MCF 10A (cell line): Measurements from ENCODE around the gene KRT6B. TPM values are rescaled to one million over a fixed set of nuclear protein-coding genes. Genes with fewer than 3 reads are reported as not detected.

Experiments used
- BruUV-seq: library from RNA; stranded (reverse); fragments of 400-500 nt; replicated peaks from 2 replicates; lab custom pipeline; 2021; lab: Mats Ljungman, UMichigan
- CTCF ChIA-PET: fragments of 300-600 bp; sonication (Branson Sonifier 250); formaldehyde crosslinking; extraction: SDS; loops from one replicate; lab custom pipeline; 2021; ENCODE audit warnings: antibody characterized with exemption, inconsistent platforms; lab: Yijun Ruan, JAX
- POLR2A ChIA-PET: fragments of 300-600, 350-650 bp; sonication (Branson Sonifier 250); formaldehyde crosslinking; extraction: SDS; loops from one replicate; lab custom pipeline; 2020; ENCODE audit warnings: antibody characterized with exemption, inconsistent platforms; lab: Yijun Ruan, JAX
- DNase-seq: peaks from one replicate; pipeline ENCODE4 v3.0.0-alpha.2; 2018; ENCODE audit not compliant: unreplicated experiment
- H3K27ac Mint-ChIP-seq: one replicate; pipeline ENCODE4 v1.8.0; 2022; ENCODE audit warnings: mild to moderate bottlenecking, low read depth, mixed read lengths; ENCODE audit not compliant: unreplicated experiment
- H3K27me3 Mint-ChIP-seq: one replicate; pipeline ENCODE4 v1.8.0; 2022; ENCODE audit warnings: mixed read lengths; ENCODE audit not compliant: insufficient read depth, unreplicated experiment
- H3K36me3 Mint-ChIP-seq: one replicate; pipeline ENCODE4 v1.8.0; 2022; ENCODE audit warnings: mild to moderate bottlenecking, moderate library complexity, mixed read lengths; ENCODE audit not compliant: insufficient read depth, unreplicated experiment
- H3K4me1 Mint-ChIP-seq: one replicate; pipeline ENCODE4 v1.8.0; 2022; ENCODE audit warnings: mixed read lengths; ENCODE audit not compliant: insufficient read depth, unreplicated experiment
- H3K4me3 Mint-ChIP-seq: one replicate; pipeline ENCODE4 v1.8.0; 2022; ENCODE audit warnings: mild to moderate bottlenecking, moderate library complexity, mixed read lengths; ENCODE audit not compliant: unreplicated experiment
- H3K9me3 Mint-ChIP-seq: one replicate; pipeline ENCODE4 v1.8.0; 2022; ENCODE audit warnings: mixed read lengths; ENCODE audit not compliant: unreplicated experiment
- CTCF ChIP-seq: fragments of 200-600 bp; IDR thresholded peaks from one replicate; pipeline ENCODE4 v1.8.0; 2022; ENCODE audit warnings: antibody characterized with exemption, mild to moderate bottlenecking; ENCODE audit not compliant: unreplicated experiment
- intact Hi-C: fragments of 100-400 bp; cut with micrococcal nuclease; formaldehyde crosslinking; loops from 2 replicates; pipeline ENCODE4 v1.14.1; 2022
- total RNA-seq: library from RNA; stranded (reverse); gene quantifications from 2 replicates; pipeline ENCODE4 v1.2.3, GENCODE V29; 2022

The KRT6B gene
- total RNA-seq, 1 experiment from 2014 or later = 3.3 TPM

DNA sequence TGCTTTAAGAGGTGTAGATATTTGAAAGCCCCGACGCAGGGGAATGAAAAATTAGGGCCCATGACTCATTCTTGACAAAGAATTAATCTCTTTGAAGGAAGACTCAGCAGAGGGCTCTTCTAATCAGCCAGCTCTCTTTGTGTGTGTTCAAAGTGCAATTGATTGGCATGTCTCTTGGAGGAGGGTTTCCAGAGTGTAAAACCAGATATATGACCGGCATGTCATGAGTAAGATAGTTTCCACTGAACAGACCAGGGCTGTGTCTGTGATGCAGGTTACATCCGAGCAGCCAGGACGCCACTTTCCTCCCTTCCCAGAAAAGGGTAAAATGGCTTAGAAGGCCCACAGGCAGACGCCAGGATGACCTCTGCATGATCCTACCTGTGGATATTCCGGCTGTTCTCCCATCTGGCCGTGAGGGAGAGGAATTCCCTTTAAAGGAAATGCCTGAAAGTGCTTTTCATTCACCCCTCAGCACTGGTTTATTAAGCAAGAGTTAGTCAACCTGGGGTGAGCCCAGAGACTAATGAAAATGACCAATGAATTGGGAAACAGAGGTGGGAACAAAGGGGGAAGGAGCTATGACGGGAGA lies 10.5 kb downstream of the KRT6B start:
- ChIA-PET CTCF (interaction anchor here (1.6 kb wide), 1 partner anchor 54 kb away, joined by 4 read pairs; no protein-coding TSS in a partner anchor), POLR2A (interaction anchor here (0.6 to 2.1 kb wide), 8 partner anchors 11 to 565 kb away, joined by 3 to 12 read pairs (median 4); partner anchors contain the start of genes EIF4B, KRT6A, KRT6B and KRT6C)
- no TSS peak for BruUV-seq
- intact Hi-C loops = loop anchor here (5.0 to 10.0 kb wide), 3 partner anchors 47 to 81 kb away; partner anchors contain the start of gene KRT5
- H3K4me3 Mint-ChIP-seq = no peak overlapping the region
- peaks cover 47% of the 10 kb centered on the region for H3K4me1 Mint-ChIP-seq
- H3K36me3 Mint-ChIP-seq = no peaks in the 10 kb centered on the region
- TF ChIP-seq CTCF = no peak
- no peaks in the 10 kb centered on the region for H3K27me3 Mint-ChIP-seq
- H3K9me3 Mint-ChIP-seq = no peaks in the 10 kb centered on the region
- DNase-seq = peak; percentile 93
- no peak overlapping the region for H3K27ac Mint-ChIP-seq

DNA sequence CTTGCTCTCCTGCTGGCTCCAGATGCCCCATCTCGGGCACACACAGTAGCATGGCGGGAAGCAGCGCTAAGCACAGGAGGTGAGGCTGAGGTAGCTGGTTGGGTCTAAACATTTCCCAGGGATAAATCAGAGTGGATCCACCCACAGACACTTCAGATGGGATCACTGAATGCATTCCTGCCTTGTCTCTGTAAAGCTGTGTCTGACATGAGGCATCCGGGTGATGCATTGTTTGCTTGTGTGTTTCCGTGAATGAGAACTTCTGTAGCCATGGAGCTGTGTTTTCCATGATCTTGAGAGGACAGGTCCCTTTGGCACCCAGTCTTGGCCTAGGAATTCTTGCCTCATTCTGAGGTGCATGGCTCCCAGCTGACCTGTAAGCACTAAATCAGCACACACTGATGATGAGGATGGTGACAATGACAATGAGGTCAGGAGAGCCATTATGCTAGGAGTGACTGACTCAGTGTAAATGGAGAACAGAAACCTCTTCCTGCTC lies 11.1 kb downstream of the KRT6B start:
- H3K36me3 Mint-ChIP-seq = no peaks in the 10 kb centered on the region
- H3K9me3 Mint-ChIP-seq = no peaks in the 10 kb centered on the region
- no TSS peak for BruUV-seq
- H3K4me1 Mint-ChIP-seq = peaks cover 48% of the 10 kb centered on the region
- intact Hi-C loops = loop anchor here (5.0 to 10.0 kb wide), 3 partner anchors 46 to 81 kb away; partner anchors contain the start of gene KRT5
- DNase-seq = peak; percentile 44
- no peak overlapping the region for H3K27ac Mint-ChIP-seq
- ChIA-PET POLR2A (interaction anchor here (0.6 to 1.4 kb wide), 4 partner anchors 33 to 53 kb away, joined by 3 to 6 read pairs (median 3); partner anchors contain the start of genes KRT6A and KRT6C), CTCF (no interaction called here)
- no peak for TF ChIP-seq CTCF
- H3K27me3 Mint-ChIP-seq = no peaks in the 10 kb centered on the region
- H3K4me3 Mint-ChIP-seq = no peak overlapping the region

GRCh38 chr12:52439845-52440244 lies 12.1 kb downstream of the KRT6B start:
- no peaks in the 10 kb centered on the region for H3K27me3 Mint-ChIP-seq
- peaks cover 50% of the 10 kb centered on the region for H3K4me1 Mint-ChIP-seq
- no peak for TF ChIP-seq CTCF
- intact Hi-C loops = loop anchor here (5.0 to 10.0 kb wide), 3 partner anchors 45 to 82 kb away; partner anchors contain the start of gene KRT5
- no peaks in the 10 kb centered on the region for H3K9me3 Mint-ChIP-seq
- no TSS peak for BruUV-seq
- DNase-seq = no peak
- H3K4me3 Mint-ChIP-seq = no peak overlapping the region
- POLR2A ChIA-PET = interaction anchor here (0.9 to 1.0 kb wide), 2 partner anchors 38 to 72 kb away, joined by 3 read pairs; no protein-coding TSS in a partner anchor
- H3K27ac Mint-ChIP-seq = no peak overlapping the region
- CTCF ChIA-PET = interaction anchor here (0.6 kb wide), 1 partner anchor 439 kb away, joined by 4 read pairs; no protein-coding TSS in a partner anchor
- no peaks in the 10 kb centered on the region for H3K36me3 Mint-ChIP-seq

GRCh38 chr12:52439420-52439819 lies 12.5 kb downstream of the KRT6B start:
- no peak for TF ChIP-seq CTCF
- intact Hi-C loops = no loop called here
- H3K4me3 Mint-ChIP-seq = no peak overlapping the region

More at GRCh38 chr12:52439420-52439819, 12.5 kb downstream of the KRT6B start:
- ChIA-PET POLR2A (interaction anchor here (0.9 to 1.0 kb wide), 2 partner anchors 39 to 72 kb away, joined by 3 read pairs; no protein-coding TSS in a partner anchor), CTCF (no interaction called here)
- H3K9me3 Mint-ChIP-seq = no peaks in the 10 kb centered on the region
- no TSS peak for BruUV-seq
- peaks cover 55% of the 10 kb centered on the region for H3K4me1 Mint-ChIP-seq
- no peak overlapping the region for H3K27ac Mint-ChIP-seq
- H3K27me3 Mint-ChIP-seq = no peaks in the 10 kb centered on the region
- H3K36me3 Mint-ChIP-seq = no peaks in the 10 kb centered on the region
- no peak for DNase-seq
